ENCODE results near the gene DCP1B.

- TF ChIP-seq CTCF (IDR thresholded peaks at IDR 0.05) (no peak), POLR2A (IDR thresholded peaks at IDR 0.05) (no peak)
Measured at GRCh38 chr12:1962051-1963020, 41.9 kb downstream of the DCP1B start.
